Right cardiac atrium (tissue), 5 donors: ENCODE measurements around the gene KRT75. TPM values are rescaled to one million over a fixed set of nuclear protein-coding genes. Genes with fewer than 3 reads are reported as not detected.
A peak's percentile ranks its signal among the peaks of the same experiment; 100 is the strongest.

Source experiments
- ATAC-seq, 2 donors: fragments of 200-7000 bp; cut with Tn5 transposase; one replicate each; pipeline versions ENCODE4 v1.8.0 to v1.9.1; 2020; ENCODE audit warnings: moderate library complexity in 2 of 2, mild to moderate bottlenecking in 1 of 2
- DNase-seq, 3 donors: peaks; one replicate each; pipeline ENCODE4 v3.0.0-alpha.2; 2020
- H3K27ac ChIP-seq: one replicate; pipeline ENCODE4 v1.5.1; 2013; ENCODE audit warnings: mild to moderate bottlenecking, low read length, control low read depth, moderate library complexity
- H3K27me3 ChIP-seq: one replicate; pipeline ENCODE4 v1.6.1; 2013; ENCODE audit not compliant: control insufficient read depth, insufficient read depth
- H3K4me1 ChIP-seq: one replicate; pipeline ENCODE4 v1.6.1; 2013; ENCODE audit warnings: low read length; ENCODE audit not compliant: control insufficient read depth, insufficient read depth
- H3K4me3 ChIP-seq: one replicate; pipeline ENCODE4 v1.5.1; 2013; ENCODE audit warnings: low read length, control low read depth
- H3K9me3 ChIP-seq: one replicate; pipeline ENCODE4 v1.6.1; 2013; ENCODE audit warnings: low read length; ENCODE audit not compliant: control insufficient read depth
- WGBS: extraction: QIAGEN DNeasy Blood & Tissue Kit; methylation state at CpG from one replicate; pipeline ENCODE4 v1.1.7; 2013; 5-methylcytosine and 5-hydroxymethylcytosine counted together
- intact Hi-C, 4 donors: fragments of 100-400 bp; cut with DNase I; formaldehyde crosslinking; loops; one replicate each; pipeline versions ENCODE4 v1.11.0 to v1.14.0; 2022 to 2023
- long read RNA-seq, 4 donors: library from polyadenylated mRNA; unstranded; transcript quantifications; one replicate each; pipeline ENCODE4 v2.0.0, GENCODE V29; 2020 to 2021
- polyA plus RNA-seq: library from polyadenylated mRNA; stranded (reverse); fragments of 200-250 nt; gene quantifications from one replicate; pipeline ENCODE4 v1.2.3, GENCODE V29; 2013
- total RNA-seq, 4 donors: library from RNA; stranded (reverse); fragmentation: NEBNext Ultra II Directional; extraction: Animal tissue kit (Norgen Biotek cat#: 25700); gene quantifications; one replicate each; pipeline ENCODE4 v1.2.1, GENCODE V29; 2021
- donor health status: healthy with polysubstance abuse.
- donor health status: DM: no; HTN: yes; CAD: no.
- donor health status: DM: no; HTN: no; CAD: no.
- donor health status: DM: no; HTN: yes; CAD: no; lungs with severe emphysema.
- donor health status: DM: yes; HTN: yes; CAD: no.

The KRT75 gene
- total RNA-seq (not detected), polyA plus RNA-seq (0.07 TPM)
- long read RNA-seq, donor 1, partial matches to known transcripts = 0 of 1 reads
- long read RNA-seq, donor 1, other reads (novel, unspliced or antisense) = 0 of 1 reads
- long read RNA-seq, donor 2 = 0 reads
- long read RNA-seq, donor 3 = 0 reads
- long read RNA-seq, donor 4 = 0 reads

GRCh38 chr12:52434081-52434733, at the start of gene KRT75:
Gene KRT75 (minus strand): TSS chr12:52434371. CDS start chr12:52434304, 67 bp downstream.
- H3K9me3 ChIP-seq = no peaks in the 10 kb centered on the region
- no peak for ATAC-seq
- H3K4me3 ChIP-seq = no peak within 1 kb of the TSS
- DNase-seq = no peak
- H3K4me1 ChIP-seq = no peaks in the 10 kb centered on the region
- intact Hi-C loops = no loop called here
- H3K27me3 ChIP-seq = no peaks in the 10 kb centered on the region
- H3K27ac ChIP-seq = no peak within 1 kb of the TSS
- WGBS = 83% methylated on average over 20 of the region's 20 CpGs

GRCh38 chr12:52480073-52480472, 45.9 kb upstream of the KRT75 start:
- Histone ChIP-seq H3K27me3 (no peaks in the 10 kb centered on the region), H3K4me3 (no peak overlapping the region), H3K4me1 (no peaks in the 10 kb centered on the region), H3K27ac (no peak overlapping the region), H3K9me3 (peaks cover 1% of the 10 kb centered on the region)
- 59% methylated on average over 3 of the region's 3 CpGs for WGBS
- DNase-seq (no peak), ATAC-seq (no peak)
- intact Hi-C loops = no loop called here

DNA sequence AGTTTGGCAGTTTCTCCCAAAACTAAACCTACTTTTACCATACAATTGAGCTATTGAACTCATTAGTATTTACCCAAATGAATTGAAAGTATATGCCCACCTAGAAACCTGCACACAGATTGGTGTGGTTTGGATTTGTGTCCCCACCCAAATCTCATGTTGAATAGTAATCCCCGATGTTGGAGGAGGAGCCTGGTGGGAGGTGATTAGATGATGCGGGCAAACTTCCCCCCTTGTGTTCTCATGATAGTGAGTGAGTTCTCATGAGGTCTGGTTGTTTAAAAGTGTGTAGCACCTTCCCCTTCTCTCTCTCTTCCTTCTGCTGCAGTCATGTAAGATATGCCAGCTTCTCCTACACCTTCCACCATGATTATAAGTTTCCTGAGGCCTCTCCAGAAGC, 43.5 kb upstream of the KRT75 start:
- peaks cover 1% of the 10 kb centered on the region for H3K9me3 ChIP-seq
- ATAC-seq (no peak), DNase-seq (no peak)
- no peak overlapping the region for H3K27ac ChIP-seq
- 70% methylated on average over 2 of the region's 2 CpGs for WGBS
- no peak overlapping the region for H3K4me3 ChIP-seq
- intact Hi-C loops = no loop called here
- H3K4me1 ChIP-seq = no peaks in the 10 kb centered on the region
- H3K27me3 ChIP-seq = no peaks in the 10 kb centered on the region

DNA sequence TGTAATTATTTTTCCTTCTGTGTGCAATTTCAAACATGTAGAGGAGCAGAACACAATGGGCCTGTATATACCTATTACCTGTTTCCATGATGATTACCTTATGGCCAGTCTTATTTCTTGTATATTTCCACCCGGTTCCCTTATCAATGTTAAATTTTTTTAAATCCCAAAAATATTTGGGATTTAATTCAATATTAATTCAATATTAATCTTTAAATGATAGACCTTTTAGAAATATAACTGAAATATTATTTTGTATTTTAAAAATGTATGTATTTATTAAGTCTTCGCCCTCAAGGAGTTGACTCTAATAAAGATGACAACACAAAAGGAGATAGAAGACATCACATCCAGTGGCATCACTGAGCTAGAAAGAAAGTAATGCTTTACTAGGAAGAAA, 40.0 kb upstream of the KRT75 start:
- Histone ChIP-seq H3K4me3 (no peak overlapping the region), H3K9me3 (no peaks in the 10 kb centered on the region), H3K4me1 (no peaks in the 10 kb centered on the region), H3K27me3 (no peaks in the 10 kb centered on the region), H3K27ac (no peak overlapping the region)
- intact Hi-C loops = no loop called here
- DNase-seq (no peak), ATAC-seq (no peak)
- 86% methylated on average over 2 of the region's 2 CpGs for WGBS

GRCh38 chr12:52473768-52474167, 39.6 kb upstream of the KRT75 start, which contains the start of gene KRT6C:
Gene KRT6C (minus strand): TSS chr12:52473805. CDS start chr12:52473737, 68 bp downstream.
- Histone ChIP-seq H3K9me3 (no peaks in the 10 kb centered on the region), H3K27ac (no peak within 1 kb of the TSS), H3K4me3 (no peak within 1 kb of the TSS), H3K27me3 (no peaks in the 10 kb centered on the region), H3K4me1 (no peaks in the 10 kb centered on the region)
- DNase-seq (no peak), ATAC-seq (no peak)
- 80% methylated on average over 4 of the region's 4 CpGs for WGBS
- intact Hi-C loops = no loop called here

GRCh38 chr12:52469853-52470252, 35.7 kb upstream of the KRT75 start:
- H3K4me1 ChIP-seq = no peaks in the 10 kb centered on the region
- no peaks in the 10 kb centered on the region for H3K27me3 ChIP-seq
- H3K27ac ChIP-seq = no peak overlapping the region
- H3K4me3 ChIP-seq = no peak overlapping the region
- intact Hi-C loops = no loop called here
- ATAC-seq (no peak), DNase-seq (no peak)
- 79% methylated on average over 4 of the region's 4 CpGs for WGBS
- no peaks in the 10 kb centered on the region for H3K9me3 ChIP-seq

- Histone ChIP-seq H3K9me3 (no peaks in the 10 kb centered on the region), H3K27me3 (no peaks in the 10 kb centered on the region), H3K4me3 (no peak overlapping the region), H3K27ac (no peak overlapping the region), H3K4me1 (no peaks in the 10 kb centered on the region)
- WGBS = 27% methylated on average over 2 of the region's 2 CpGs
- intact Hi-C loops = no loop called here
- no peak for ATAC-seq
- DNase-seq = no peak
Measured at GRCh38 chr12:52464897-52465296, 30.7 kb upstream of the KRT75 start.

DNA sequence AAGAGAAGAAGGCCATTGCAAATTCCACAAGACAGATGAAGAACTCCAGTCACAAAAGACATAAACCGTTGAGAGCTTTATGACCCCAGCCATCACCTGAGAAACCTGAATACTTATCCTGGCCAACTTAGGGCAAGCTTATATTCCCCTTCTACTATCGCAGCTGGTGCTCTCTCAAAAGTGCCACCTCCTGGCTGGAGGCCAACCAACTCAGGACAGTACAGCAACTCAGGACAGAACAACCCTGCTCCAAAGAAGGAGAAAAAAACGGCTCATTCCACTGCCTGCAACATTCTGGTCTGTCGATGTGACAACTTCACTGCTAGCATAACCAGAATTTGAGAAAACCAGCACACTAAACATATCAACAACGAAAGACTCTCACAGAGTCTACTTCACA, 27.5 kb upstream of the KRT75 start:
- Histone ChIP-seq H3K27ac (no peak overlapping the region), H3K4me1 (no peaks in the 10 kb centered on the region), H3K9me3 (no peaks in the 10 kb centered on the region), H3K27me3 (no peaks in the 10 kb centered on the region), H3K4me3 (no peak overlapping the region)
- intact Hi-C loops = no loop called here
- WGBS = 54% methylated on average over 5 of the region's 5 CpGs
- ATAC-seq (no peak), DNase-seq (peak in 1 of 3 donors; percentile 53)

DNA sequence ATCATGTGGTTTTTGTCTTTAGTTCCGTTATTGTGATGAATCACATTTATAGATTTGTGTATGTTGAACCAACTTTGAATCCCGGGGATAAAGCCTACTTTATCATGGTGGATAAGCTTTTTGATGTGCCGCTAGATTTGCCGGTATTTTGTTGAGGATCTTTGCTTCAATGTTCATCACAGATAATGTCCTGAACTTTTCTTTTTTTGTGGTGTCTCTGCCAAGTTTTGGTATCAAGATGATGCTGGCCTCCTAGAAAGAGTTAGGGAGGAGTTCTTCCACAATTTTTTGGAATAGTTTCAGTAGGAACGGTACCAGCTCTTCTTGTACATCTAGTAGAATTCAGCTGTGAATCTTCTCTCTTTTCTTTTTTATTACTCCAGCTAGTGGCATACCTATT, 24.7 kb upstream of the KRT75 start:
- H3K27ac ChIP-seq = no peak overlapping the region
- ATAC-seq = no peak
- intact Hi-C loops = no loop called here

DNA sequence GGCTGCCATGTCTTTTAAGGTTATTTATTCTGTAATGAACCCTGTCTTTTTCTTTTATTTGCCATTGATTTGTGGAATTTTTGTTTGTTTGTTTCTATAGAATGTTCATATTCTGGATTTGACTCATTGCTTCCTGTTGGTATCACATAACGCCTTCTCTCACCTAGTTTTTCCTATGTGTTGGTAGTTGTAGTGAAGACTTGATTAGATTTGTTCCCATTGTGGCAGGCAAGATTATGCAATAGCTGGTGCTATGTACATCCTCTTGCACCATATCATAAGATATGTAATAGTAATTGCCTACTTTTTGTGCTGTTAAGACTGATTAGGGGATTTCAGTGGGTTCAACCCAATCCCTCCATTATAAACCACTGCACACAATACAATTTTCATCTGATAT, 21.6 kb upstream of the KRT75 start:
- ATAC-seq (no peak), DNase-seq (no peak)
- H3K27ac ChIP-seq = no peak overlapping the region
- intact Hi-C loops = no loop called here
- no peaks in the 10 kb centered on the region for H3K4me1 ChIP-seq
- no peaks in the 10 kb centered on the region for H3K9me3 ChIP-seq
- H3K27me3 ChIP-seq = no peaks in the 10 kb centered on the region
- no peak overlapping the region for H3K4me3 ChIP-seq
- WGBS = 59% methylated on average over 1 of the region's 1 CpG

More for the DNA sequence above, 24.7 kb upstream of the KRT75 start:
- Histone ChIP-seq H3K9me3 (no peaks in the 10 kb centered on the region), H3K27me3 (no peaks in the 10 kb centered on the region), H3K4me1 (no peaks in the 10 kb centered on the region), H3K4me3 (no peak overlapping the region)
- 84% methylated on average over 5 of the region's 5 CpGs for WGBS
- DNase-seq = no peak

DNA sequence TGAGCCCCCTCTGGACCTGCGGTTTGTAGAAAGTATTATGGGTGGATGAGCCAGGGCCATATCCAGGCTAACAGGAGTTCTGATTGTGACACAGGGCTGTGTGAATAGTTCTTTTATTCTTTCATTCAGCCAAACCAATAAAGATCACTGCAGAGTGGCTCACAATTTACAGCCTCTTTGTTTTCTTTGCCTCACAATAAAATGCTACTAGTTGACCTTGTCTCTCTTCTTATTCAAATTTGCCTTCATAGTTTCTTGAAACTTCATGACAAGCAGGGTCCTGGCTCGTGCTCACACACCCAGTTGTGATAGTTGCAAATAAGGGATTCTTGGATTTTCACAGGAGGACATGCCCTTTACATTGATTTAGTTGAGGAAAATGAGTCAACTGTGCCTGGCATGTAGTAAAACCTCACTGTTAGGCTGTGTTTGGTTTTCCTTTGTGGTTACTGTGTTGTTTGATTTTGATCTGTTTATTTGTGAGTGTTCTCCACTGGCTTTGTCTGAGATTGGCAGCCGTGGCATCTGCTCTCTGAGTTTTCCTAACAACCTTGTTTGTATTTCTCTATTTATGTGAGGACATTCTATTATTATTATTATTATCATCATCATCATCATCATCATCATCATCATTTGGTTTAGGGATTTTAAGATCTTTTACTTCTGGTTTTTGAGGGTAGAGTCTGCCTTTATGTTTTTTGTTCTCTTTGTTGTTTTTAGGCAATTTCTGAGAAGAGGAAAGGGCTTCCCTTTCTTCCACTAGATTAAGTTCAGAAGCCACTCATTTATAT, 20.4 kb upstream of the KRT75 start:
- Histone ChIP-seq H3K9me3 (no peaks in the 10 kb centered on the region), H3K27me3 (no peaks in the 10 kb centered on the region), H3K4me3 (no peak overlapping the region), H3K4me1 (no peaks in the 10 kb centered on the region), H3K27ac (no peak overlapping the region)
- ATAC-seq (peak in 1 of 2 donors; percentile 41), DNase-seq (no peak)
- intact Hi-C loops = no loop called here
- WGBS = 62% methylated on average over 3 of the region's 3 CpGs
